Mesothelial cell of epicardium (in vitro differentiated cells): Measurements from ENCODE around the gene NPFFR1. TPM values are rescaled to one million over a fixed set of nuclear protein-coding genes. Genes with fewer than 3 reads are reported as not detected.

Source experiments
- DNase-seq, 2 experiments: peaks; one replicate each; pipeline ENCODE4 v3.0.0; 2021; ENCODE audit warnings: low spot score in 2 of 2; ENCODE audit not compliant: unreplicated experiment in 2 of 2
- H3K27ac Mint-ChIP-seq: 2 replicates; pipeline ENCODE4 v1.8.0; 2021; ENCODE audit warnings: mixed read lengths
- H3K27me3 Mint-ChIP-seq: 2 replicates; pipeline ENCODE4 v1.8.0; 2021; ENCODE audit warnings: low read depth, mixed read lengths
- H3K36me3 Mint-ChIP-seq: 2 replicates; pipeline ENCODE4 v1.8.0; 2021; ENCODE audit warnings: mixed read lengths
- H3K4me1 Mint-ChIP-seq: 2 replicates; pipeline ENCODE4 v1.8.0; 2021; ENCODE audit warnings: mixed read lengths
- H3K4me3 Mint-ChIP-seq: 2 replicates; pipeline ENCODE4 v1.8.0; 2021; ENCODE audit warnings: mild to moderate bottlenecking, moderate library complexity, mixed read lengths
- H3K9me3 Mint-ChIP-seq: 2 replicates; pipeline ENCODE4 v1.8.0; 2021; ENCODE audit warnings: mixed read lengths
- CTCF ChIP-seq: fragments of 200-600 bp; sonication (generic); IDR thresholded peaks from one replicate; pipeline ENCODE4 v1.5.0; 2021; ENCODE audit warnings: antibody characterized with exemption; ENCODE audit not compliant: unreplicated experiment
- total RNA-seq: library from RNA; stranded (reverse); gene quantifications from 3 replicates; pipeline ENCODE4 v1.2.1, GENCODE V29; 2021

The NPFFR1 gene, protein sequence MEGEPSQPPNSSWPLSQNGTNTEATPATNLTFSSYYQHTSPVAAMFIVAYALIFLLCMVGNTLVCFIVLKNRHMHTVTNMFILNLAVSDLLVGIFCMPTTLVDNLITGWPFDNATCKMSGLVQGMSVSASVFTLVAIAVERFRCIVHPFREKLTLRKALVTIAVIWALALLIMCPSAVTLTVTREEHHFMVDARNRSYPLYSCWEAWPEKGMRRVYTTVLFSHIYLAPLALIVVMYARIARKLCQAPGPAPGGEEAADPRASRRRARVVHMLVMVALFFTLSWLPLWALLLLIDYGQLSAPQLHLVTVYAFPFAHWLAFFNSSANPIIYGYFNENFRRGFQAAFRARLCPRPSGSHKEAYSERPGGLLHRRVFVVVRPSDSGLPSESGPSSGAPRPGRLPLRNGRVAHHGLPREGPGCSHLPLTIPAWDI
- 0.11 to 0.14 TPM (median 0.13 TPM) in 3 replicates for total RNA-seq

GRCh38 chr10:70283445-70284399 is at the start of gene NPFFR1:
Gene NPFFR1 (minus strand): TSS chr10:70284004. CDS start chr10:70283676, 328 bp downstream.
- Mint-ChIP-seq H3K4me3 (peak within 1 kb of the TSS; percentile 49), H3K9me3 (peaks cover 5% of the 10 kb centered on the region), H3K27me3 (peaks cover 74% of the 10 kb centered on the region), H3K27ac (no peak within 1 kb of the TSS), H3K4me1 (peaks cover 12% of the 10 kb centered on the region), H3K36me3 (no peaks in the 10 kb centered on the region)
- DNase-seq, result peak in 1 of 2 experiments; percentile 43
- TF ChIP-seq CTCF, result no peak

DNA sequence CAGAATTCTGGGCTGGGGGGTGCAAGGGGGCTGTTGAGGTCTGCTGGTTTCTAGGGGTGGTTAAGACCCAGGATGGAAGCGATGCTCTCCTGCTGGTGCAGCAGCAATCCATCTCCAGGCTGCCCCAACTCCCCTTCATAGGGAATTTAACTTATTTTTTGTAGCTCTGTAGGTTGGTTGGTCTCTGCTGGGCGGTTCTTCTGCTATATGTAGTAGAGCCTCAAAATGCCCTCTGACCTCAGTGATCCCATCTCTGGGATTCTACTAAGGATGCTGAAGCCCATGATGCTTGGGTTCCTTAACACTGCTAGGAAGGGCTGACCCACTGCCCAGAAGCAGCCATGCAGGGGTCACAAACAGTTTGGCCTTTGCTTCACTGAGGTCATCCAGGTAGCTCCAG is 49.5 kb upstream of the NPFFR1 start:
- Mint-ChIP-seq H3K4me1 (peaks cover 13% of the 10 kb centered on the region), H3K27me3 (no peaks in the 10 kb centered on the region), H3K4me3 (no peak overlapping the region), H3K27ac (no peak overlapping the region), H3K9me3 (no peaks in the 10 kb centered on the region), H3K36me3 (no peaks in the 10 kb centered on the region)
- TF ChIP-seq CTCF, result no peak
- DNase-seq, result no peak

DNA sequence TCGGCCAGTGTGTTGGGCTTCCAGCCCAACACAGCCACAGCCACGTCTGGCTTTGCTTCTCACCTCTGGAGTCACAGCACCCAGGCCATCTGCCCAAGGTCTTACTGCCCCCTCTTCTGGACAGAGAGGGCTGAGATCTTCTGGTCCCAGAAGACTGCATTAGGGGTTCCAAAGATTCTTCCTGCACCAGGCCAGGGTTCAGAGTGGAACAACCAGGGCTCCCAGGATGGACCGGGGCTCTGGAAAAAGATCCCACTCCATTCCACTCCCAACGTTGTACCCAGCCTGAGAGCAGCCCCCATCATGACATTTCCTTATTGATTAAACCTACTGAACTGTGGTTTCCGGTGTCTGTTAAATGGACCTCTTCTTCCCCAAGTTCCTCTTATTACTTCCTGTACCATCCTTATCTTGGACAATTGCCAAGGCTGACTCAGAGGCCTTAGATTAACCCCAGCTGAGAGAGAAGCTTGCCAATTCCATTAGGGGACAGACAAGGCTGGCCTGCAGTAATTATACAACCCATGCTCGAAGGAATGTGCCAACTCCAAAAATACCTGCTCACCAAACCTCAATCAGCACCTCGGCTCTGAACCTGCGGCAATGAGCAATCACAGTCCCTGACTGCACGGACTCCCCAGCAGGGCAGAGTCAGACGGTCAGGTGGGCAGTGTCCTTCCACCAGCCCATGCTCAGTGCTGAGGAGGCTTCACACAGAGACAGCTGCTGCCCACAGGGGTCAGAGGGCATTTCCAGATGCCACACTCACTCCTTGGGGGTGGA is 47.9 kb upstream of the NPFFR1 start:
- no peak for DNase-seq
- Mint-ChIP-seq H3K36me3 (no peaks in the 10 kb centered on the region), H3K4me3 (no peak overlapping the region), H3K4me1 (peaks cover 13% of the 10 kb centered on the region), H3K27me3 (no peaks in the 10 kb centered on the region), H3K9me3 (no peaks in the 10 kb centered on the region), H3K27ac (peak overlapping the region; percentile 53)
- TF ChIP-seq CTCF, result no peak

GRCh38 chr10:70331160-70331485 is 47.3 kb upstream of the NPFFR1 start:
- Mint-ChIP-seq H3K27me3 (no peaks in the 10 kb centered on the region), H3K4me1 (peaks cover 13% of the 10 kb centered on the region), H3K4me3 (no peak overlapping the region), H3K9me3 (no peaks in the 10 kb centered on the region), H3K36me3 (no peaks in the 10 kb centered on the region), H3K27ac (no peak overlapping the region)
- no peak for TF ChIP-seq CTCF
- no peak for DNase-seq

DNA sequence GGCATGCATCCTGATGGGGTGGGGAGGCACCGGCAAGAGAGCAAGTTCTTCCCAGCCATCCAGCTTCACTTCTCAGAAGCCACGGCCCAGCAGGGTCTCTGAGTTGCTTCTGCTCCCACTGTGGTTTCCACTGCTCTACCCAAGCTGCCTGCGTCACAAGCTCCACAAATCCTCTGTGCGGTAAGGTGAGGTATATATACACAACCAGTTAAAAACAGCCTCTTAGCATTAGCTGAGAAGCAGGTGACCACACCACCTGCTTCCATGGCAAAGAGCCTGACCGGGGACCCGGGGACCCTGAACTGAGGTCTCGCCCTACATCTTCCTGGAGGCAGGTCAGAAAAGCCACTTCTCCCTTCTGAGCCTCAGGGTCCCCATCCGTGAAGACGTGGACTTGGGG is 46.9 kb upstream of the NPFFR1 start:
- Mint-ChIP-seq H3K36me3 (no peaks in the 10 kb centered on the region), H3K4me1 (peaks cover 16% of the 10 kb centered on the region)

More for the DNA sequence above, 46.9 kb upstream of the NPFFR1 start:
- Mint-ChIP-seq H3K4me3 (no peak overlapping the region), H3K27ac (no peak overlapping the region), H3K9me3 (no peaks in the 10 kb centered on the region), H3K27me3 (no peaks in the 10 kb centered on the region)
- TF ChIP-seq CTCF, result no peak
- no peak for DNase-seq
